Myocyte (in vitro differentiated cells): ENCODE results near the gene BOLA3. TPM values are rescaled to one million over a fixed set of nuclear protein-coding genes. Genes with fewer than 3 reads are reported as not detected.
"Not testable (repeated sequence)": the region's sequence is repeated elsewhere in the genome, so short reads cannot be mapped to it uniquely, and the experiment has no call there.

Experiments used
- DNase-seq: peaks from one replicate; pipeline ENCODE4 v3.0.0-alpha.2; 2012; ENCODE audit warnings: low read depth
- total RNA-seq: library from RNA; depleted of rRNA; stranded (reverse); fragments of >200 nt; gene quantifications from 2 replicates; pipeline ENCODE4 v1.2.3, GENCODE V29; 2014

Gene BOLA3
- total RNA-seq, 1 donor from 2014 or later: 51.5 TPM

DNA sequence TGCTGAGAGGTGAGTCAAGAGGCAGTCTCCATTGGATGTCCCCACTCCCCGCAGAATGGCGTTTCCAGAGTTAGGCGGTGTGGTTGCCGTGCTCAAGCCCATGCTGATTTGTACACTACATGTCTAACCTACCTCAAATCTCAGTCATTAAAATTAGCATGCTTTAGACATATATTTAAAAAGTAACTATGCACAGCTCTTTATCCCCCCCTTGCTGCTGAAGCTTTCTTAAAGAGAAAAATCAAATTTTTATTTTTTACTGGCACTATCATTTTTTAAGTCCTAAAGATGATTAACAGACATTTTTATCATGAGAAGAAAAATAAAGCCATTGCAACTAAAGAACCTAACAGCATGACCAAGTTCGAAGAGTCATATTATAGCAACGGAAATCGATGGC, 42.9 kb downstream of the BOLA3 start:
- DNase-seq: no peak

DNA sequence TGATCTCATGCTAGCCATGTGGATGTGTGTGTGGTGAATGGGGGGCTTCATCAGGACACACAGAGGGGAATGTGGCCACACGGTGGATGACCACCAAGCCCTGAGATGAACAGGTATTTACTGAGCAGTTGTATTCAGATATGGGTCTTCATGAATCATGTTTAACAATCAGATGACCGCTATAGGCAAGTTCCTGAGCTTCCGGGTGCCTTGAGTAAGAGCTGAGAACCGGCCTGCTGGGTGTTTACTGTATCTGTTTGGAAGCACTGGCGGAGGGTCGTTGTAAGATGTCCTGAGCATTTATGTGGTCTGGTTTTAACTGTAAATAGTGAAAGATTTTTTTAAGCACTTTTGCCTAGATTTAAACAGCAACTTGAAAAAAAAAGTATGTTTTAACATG, 43.9 kb downstream of the BOLA3 start:
- no peak for DNase-seq

DNA sequence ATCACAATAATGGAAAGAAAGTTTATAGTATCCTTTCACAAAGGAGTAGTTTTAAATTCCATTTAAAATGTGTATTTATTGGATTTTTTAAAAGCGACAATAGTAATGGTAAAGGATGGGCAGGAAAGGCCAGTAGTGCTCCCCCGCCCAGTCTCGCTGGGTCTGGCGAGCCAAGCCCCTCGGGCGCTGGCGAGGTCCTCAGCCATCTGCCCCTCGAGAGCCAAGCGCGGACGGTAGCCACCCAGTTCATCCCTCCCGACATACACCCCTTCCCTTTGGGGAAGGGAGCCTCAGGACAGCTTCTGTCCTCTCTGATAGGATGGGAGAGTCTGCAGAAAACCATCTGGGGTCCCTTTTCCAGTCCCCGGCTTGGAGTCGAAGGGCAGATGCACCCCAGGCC, 45.2 kb downstream of the BOLA3 start:
- no peak for DNase-seq

DNA sequence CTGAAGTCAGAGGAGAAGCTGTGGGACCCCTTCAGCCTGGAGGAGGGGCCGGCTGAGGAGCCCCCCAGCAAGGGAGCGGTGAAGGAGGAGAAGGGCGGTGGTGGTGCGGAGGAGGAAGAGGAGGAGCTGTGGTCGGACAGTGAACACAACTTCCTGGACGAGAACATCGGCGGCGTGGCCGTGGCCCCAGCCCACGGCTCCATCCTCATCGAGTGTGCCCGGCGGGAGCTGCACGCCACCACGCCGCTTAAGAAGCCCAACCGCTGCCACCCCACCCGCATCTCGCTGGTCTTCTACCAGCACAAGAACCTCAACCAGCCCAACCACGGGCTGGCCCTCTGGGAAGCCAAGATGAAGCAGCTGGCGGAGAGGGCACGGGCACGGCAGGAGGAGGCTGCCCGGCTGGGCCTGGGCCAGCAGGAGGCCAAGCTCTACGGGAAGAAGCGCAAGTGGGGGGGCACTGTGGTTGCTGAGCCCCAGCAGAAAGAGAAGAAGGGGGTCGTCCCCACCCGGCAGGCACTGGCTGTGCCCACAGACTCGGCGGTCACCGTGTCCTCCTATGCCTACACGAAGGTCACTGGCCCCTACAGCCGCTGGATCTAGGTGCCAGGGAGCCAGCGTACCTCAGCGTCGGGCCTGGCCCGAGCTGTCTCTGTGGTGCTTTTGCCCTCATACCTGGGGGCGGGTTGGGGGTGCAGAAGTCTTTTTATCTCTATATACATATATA, 46.0 kb downstream of the BOLA3 start:
- DNase-seq: no peak

DNA sequence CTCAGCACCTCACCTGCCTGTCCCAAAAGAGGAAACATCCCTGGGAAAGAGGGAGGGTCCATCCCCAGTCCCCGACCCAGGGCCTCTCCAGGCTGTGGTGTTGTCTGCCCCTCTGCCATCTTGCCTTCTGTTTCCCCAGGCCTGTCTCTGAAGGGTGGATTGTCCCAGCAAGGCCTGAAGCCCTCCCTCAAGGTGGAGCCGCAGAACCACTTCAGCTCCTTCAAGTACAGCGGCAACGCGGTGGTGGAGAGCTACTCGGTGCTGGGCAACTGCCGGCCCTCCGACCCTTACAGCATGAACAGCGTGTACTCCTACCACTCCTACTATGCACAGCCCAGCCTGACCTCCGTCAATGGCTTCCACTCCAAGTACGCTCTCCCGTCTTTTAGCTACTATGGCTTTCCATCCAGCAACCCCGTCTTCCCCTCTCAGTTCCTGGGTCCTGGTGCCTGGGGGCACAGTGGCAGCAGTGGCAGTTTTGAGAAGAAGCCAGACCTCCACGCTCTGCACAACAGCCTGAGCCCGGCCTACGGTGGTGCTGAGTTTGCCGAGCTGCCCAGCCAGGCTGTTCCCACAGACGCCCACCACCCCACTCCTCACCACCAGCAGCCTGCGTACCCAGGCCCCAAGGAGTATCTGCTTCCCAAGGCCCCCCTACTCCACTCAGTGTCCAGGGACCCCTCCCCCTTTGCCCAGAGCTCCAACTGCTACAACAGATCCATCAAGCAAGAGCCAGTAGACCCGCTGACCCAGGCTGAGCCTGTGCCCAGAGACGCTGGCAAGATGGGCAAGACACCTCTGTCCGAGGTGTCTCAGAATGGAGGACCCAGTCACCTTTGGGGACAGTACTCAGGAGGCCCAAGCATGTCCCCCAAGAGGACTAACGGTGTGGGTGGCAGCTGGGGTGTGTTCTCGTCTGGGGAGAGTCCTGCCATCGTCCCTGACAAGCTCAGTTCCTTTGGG, 47.2 kb downstream of the BOLA3 start:
- no peak for DNase-seq

DNA sequence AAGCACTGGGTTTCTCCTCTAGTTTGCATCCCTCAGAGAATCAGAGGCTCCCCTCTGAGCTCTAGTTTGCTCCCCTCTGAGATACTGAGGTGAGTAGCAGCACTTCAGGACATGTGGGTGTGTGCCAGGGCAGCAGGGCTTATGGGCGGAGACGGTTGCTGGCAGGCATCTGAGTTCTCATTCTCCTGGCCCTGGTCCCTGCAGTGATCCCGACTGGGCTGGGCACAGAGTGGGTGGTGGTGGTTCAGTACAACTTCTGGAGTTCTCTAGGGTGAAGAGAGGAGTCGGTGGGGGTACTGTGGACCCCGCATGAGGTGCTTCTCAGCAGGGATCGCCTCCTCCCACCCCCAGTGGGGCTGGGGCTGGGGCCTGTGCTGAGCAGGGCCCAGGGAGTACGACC, 47.9 kb downstream of the BOLA3 start:
- DNase-seq: no peak

DNA sequence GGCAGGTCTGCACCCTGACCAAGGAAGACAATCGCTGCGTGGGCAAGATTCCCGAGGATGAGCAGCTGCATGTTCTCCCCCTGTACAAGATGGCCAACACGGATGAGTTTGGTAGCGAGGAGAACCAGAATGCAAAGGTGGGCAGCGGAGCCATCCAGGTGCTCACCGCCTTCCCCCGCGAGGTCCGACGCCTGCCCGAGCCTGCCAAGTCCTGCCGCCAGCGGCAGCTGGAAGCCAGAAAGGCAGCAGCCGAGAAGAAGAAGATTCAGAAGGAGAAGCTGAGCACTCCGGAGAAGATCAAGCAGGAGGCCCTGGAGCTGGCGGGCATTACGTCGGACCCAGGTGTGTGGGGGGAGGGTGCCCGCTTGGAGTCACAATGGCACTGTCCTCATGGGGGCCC, 48.4 kb downstream of the BOLA3 start:
- DNase-seq: no peak

DNA sequence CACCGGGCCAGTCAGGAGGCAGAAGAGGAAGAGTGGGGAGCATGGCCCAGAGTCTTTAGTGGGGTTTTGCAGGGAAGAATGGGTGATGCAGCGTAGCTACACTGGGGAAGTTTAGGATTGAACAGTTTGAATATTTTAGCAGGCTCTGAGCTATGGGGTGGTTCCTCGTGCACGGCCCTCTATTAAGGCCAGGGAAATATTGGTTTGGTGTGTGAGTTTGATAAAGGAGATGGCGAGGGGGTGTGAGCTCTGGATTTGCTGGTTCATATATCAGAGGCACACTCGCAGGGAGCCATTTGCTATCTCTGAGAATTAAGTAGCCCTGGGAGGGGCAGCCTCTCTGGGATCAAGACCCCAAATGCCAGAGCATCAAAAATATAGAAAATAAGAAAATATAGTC, 50.1 kb downstream of the BOLA3 start:
- DNase-seq: no peak

DNA sequence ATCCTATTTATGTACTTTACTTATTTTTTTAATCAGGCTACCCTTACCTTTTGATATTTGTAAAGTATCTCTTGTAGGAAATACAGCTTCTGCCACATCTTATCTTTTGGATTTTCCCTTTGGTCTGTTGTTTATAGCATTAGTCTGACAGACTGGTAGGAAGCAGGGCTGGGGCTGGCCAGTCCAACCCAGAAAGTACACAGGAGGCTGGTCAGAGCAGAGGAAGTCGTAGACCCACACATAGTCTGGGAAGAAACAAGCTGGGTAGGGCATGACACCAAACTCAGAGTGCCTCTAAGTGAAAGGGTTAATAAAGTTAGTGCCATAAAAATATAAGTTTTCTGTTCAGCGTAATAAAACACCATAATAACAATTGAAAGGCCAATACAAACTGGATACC, 51.7 kb downstream of the BOLA3 start:
- DNase-seq: no peak

DNA sequence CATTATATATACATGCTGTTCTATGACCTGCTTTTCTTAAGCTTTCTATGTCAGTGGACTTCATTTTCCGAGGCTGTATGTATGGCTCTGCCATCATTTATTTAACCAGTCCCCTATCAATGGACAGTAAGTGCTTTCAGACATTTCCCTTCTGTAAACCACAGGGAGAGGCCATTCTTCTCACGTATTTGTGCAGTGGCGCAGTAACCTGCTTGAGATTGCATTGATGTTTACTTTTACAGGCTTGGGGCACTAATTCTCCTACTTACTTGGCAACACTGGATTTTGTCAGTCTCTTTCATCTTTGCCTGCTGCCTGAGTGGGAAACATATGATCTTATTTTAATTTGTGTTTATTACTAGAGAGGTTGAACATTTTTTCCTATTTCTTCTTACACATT, 52.1 kb downstream of the BOLA3 start:
- no peak for DNase-seq

DNA sequence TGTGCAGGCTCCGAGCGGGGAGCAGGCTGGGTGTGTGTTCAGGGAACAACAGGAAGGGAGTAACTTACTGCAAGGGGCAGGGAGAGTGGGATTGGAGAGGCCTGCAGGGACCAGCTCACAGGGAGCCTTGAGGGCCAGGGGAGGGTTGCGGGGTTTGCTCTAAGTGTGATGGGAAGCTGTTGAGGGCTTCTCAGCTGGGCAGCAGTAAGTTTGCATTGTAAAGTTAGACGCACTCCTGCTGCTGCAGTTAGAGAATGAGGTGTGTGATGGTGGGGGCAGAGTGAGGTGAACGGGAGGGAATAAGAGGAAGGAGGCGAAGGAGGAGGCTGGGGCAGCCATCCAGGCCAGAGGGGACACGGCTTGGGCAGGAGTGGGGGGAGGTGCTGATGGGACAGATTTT, 53.4 kb downstream of the BOLA3 start:
- no peak for DNase-seq

DNA sequence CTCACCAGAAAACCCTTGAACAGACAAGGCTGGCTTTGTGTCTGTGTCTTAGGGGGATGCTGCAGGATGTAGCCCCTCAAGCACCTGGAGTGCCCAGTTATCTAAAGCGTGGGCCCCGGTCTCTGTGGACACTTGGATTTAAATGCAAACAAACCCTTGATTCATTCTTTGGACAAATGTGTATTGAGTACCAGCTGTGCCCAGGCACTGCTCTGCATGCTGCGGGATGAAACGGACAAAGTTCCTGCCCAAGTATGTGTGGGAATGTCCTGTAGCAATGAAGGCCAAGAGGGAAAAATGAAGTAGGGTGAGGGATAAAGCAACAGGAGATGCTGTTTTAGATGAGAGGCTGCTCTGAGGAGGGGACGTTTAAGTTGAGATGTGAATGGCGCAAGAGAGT, 53.9 kb downstream of the BOLA3 start:
- no peak for DNase-seq

DNA sequence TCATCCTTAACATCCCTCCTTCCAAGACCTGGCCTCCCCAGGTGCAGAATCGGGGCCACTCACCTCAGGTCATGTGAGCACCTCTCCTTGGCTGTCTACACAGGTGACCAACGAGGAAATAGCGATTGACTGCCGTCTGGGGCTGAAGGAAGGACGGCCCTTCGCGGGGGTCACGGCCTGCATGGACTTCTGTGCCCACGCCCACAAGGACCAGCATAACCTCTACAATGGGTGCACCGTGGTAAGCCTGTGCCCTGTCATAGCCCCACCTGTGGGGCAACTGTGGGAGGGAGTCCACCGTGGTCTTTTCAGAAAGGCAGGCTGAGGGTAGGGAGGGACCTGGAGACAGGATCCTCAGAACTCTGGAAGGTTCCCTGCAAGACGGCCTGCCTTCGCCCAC, 54.3 kb downstream of the BOLA3 start:
- DNase-seq: no peak

DNA sequence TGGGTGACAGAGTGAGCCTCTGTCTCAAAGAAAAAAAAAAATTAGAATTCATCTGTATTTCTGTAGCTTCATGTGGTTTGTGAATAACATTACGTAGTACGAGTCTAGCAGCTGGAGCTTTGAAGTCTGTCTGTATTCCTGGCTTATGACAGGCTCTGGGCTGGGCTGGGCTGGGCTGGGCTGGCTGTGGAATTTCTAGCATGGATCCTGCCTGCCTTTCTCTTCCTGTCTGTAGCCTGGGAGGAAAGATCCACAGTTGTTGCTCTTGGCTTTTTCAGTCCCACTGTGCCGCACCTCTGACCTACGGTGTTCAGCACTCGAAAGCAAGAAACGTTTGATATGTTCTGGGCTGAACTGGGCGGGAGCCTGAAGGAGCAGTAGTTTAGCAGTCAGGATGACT, 55.4 kb downstream of the BOLA3 start:
- peak; percentile 85 for DNase-seq

DNA sequence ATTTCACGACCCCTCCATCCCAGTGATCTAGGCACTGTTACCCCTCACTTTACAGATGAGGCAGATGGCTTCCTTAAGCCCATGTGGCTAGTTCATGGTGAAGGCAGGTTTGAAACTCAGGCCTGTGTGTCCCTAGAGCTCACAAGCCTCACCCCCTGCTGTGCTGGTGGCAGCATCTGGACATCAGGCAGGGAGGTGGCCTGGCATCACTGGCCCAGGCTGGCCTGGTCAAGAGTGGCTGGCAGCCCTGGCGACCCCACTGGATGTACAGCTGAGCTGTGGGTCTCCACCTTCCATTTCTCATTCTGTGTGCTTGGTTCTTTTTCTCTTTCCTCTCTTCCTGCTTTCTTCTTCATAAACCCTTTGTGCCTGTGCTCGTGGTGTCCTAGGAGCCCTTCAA, 56.3 kb downstream of the BOLA3 start:
- no peak for DNase-seq

DNA sequence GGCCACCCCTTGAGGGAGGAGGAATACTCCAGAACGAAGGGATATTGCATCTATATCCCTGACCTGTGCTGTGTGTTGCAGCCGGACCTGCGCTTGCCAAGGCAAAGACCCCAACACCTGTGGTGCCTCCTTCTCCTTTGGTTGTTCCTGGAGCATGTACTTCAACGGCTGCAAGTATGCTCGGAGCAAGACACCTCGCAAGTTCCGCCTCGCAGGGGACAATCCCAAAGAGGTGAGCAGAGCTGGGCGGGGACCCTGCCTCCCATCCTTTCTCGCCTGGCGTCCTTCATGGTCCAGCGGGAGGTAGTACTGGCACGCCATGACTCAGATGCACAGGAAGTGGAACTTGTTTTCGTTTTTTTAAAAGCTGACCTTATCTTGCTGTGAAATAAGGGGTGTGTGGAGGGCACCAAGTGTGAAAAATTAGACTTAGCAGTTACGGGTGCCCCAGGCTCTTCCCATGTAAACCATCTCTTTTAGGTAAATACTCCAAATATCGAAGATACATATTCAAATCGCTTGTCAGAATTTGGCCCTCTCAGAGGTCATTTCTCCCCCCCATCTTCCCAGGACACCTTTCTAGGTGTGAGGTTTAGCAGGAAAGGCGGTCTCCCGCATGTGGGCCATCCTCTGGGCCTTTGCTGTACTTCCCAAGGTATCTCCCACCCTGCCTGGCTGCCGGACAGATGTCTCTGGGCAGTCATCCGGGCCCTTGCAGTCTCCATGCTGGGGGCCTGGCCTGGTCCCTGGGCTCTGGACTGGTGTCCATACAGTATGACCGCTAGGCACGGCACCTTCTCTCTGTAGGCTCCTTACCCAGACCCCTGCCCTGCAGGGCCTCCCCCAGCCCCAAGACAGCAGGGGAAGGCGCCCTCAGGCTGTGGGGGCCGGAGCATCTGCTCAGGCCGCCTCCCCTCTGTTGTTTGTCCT, 57.6 kb downstream of the BOLA3 start:
- no peak for DNase-seq

DNA sequence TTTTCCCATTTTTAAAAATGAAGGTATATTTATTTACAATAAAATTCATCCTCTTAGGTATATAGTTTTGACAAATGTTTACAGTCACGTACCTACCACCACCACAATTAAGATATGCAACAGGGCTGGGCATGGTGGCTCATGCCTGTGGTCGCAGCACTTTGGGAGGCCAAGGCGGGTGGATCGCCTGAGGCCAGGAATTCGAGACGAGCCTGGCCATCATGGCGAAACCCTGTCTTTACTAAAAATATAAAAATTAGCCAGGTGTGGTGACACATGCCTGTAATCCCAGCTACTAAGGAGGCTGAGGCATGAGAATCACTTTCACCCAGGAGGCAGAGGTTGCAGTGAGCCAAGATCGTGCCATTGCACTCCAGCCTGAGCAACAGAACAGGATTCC, 59.0 kb downstream of the BOLA3 start:
- not testable (repeated sequence) for DNase-seq

DNA sequence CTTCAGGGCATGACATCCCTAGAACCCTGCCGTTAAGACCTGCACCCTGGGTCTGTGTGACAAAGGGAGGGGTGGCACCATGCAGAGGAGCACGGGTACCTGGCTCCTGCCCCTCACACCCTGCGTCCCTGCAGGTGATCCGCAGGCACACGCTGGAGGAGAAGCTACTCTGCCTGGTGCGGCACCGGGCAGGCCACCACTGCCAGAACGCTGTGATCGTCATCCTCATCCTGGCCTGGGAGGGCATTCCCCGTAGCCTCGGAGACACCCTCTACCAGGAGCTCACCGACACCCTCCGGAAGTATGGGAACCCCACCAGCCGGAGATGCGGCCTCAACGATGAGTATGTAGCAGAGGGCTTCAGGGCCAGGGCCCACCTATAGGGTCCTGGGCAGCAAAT, 60.0 kb downstream of the BOLA3 start:
- DNase-seq: no peak

DNA sequence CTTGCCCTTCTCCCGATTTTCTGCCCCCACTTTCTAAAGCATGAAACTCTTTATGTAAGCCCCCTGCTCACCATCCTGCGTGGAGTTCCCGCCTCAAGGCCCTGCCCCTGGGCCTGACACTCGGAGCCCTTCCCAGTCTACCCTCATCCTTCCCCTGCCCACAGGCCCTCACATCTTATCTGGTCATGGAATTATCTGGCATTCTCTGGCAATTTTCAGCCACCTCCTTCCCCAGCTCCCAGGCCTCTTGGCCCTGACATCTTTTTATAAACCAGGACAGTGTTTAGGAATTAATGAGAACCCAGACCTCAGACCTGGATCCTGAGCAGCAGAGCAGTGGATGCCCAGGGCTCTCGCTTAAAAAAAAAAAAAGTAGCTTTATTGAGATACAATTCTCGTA, 61.7 kb downstream of the BOLA3 start:
- no peak for DNase-seq
